Panc1 (cell line): ENCODE data around the gene GLT8D2.

Experiments
- POLR2AphosphoS5 ChIP-seq: IDR thresholded peaks from 2 replicates; pipeline ENCODE4 v1.6.1; 2012; ENCODE audit warnings: mild to moderate bottlenecking, low read depth, low read length, moderate library complexity
- TCF7L2 ChIP-seq: IDR thresholded peaks from 2 replicates; pipeline ENCODE4 v1.6.1; 2011; ENCODE audit warnings: mild to moderate bottlenecking, low read depth, low read length, inconsistent platforms
- TF ChIP-seq, protein P1 (sequence below): fragments of 450-650 bp; IDR thresholded peaks from 2 replicates; pipeline ENCODE4 v1.5.1; 2017; ENCODE audit warnings: mild to moderate bottlenecking

DNA sequence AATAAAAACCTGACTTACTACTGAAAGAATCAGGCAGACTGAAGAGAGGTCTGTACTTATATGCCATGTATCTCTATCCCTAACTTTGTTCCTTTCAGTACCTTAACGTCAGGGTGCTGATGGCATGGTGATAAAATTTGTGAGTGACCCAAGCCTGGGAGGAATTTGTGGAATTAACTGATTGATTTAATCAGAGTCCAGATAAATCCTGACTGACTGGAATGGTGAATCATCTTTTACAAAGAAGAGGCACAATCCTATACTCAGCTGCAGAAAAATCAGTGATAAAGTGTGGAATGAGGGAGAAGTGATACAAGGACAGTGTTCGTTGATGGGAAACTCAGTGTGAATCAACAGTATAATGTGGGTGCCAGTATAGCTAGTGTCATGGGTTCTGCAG is 80.6 kb downstream of the GLT8D2 start:
- TF ChIP-seq, protein P1, sequence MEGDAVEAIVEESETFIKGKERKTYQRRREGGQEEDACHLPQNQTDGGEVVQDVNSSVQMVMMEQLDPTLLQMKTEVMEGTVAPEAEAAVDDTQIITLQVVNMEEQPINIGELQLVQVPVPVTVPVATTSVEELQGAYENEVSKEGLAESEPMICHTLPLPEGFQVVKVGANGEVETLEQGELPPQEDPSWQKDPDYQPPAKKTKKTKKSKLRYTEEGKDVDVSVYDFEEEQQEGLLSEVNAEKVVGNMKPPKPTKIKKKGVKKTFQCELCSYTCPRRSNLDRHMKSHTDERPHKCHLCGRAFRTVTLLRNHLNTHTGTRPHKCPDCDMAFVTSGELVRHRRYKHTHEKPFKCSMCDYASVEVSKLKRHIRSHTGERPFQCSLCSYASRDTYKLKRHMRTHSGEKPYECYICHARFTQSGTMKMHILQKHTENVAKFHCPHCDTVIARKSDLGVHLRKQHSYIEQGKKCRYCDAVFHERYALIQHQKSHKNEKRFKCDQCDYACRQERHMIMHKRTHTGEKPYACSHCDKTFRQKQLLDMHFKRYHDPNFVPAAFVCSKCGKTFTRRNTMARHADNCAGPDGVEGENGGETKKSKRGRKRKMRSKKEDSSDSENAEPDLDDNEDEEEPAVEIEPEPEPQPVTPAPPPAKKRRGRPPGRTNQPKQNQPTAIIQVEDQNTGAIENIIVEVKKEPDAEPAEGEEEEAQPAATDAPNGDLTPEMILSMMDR: no peak
- TF ChIP-seq POLR2AphosphoS5: no peak
- TF ChIP-seq TCF7L2: no peak
